Stimulated activated CD4-positive, alpha-beta T cell treated with anti-CD3 and anti-CD28 coated beads, Interleukin-2, amount 100 ng/mL, for 4 hours (primary cell): ENCODE data around the gene PRIMA1.

Experiments used
- DNase-seq: peaks from one replicate; pipeline ENCODE4 v3.0.0-alpha.2; 2020; ENCODE audit warnings: low read depth

Gene PRIMA1

DNA sequence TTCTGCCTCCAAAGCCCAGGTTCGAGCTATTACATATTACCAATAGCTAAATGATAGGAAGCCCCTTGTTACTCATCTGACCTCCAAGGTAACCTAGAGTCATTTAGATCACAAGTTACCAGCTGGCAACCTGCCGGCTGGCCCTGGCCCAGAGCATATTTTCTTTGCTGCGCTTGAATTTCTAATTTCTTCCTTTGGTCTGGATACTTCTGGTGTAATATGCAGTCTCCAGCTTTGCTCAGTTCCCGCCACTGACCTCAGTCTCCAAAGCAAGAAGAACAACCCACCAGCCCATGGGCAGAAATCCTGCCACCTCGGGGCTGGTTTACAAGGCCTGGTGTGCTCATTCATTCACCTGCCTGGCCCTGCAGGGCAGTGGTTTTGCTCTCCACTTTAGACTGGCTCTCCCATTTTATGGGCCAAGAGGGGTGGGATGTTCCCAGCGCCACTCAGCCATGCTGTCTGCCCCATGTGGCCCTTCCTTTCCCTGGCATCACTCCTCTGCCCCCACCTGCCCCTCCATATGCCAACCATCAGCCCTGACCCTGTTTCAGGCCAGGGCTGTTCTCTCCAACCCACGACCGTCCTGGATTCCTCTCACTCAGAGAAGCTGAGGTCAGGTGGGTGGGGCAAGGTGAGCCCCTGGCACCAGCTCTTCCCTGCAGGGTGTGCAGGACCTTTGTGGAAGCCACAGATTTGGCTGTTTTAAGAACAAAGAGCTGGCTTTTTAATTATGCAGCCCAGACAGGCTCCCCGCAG lies 76.0 kb downstream of the PRIMA1 start:
- DNase-seq = no peak

DNA sequence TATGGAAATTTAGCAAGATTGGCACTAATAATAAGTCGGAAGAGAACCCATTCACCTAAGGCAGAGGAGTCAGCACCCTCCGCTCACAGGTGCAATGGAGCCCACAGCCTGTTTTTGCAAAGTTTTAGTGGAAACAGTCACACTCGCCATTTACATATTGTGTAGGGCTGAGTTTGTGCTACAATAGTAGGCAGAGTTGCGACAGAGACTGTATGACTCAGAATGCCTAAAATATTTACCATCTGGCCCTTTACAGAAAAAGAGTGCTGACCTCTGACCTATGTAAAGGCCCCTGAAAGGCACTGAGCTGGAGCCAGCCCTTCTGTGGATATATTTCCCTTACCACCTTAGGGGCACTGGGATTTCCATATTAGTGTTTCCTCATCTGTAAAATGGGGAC lies 79.0 kb downstream of the PRIMA1 start:
- no peak for DNase-seq

DNA sequence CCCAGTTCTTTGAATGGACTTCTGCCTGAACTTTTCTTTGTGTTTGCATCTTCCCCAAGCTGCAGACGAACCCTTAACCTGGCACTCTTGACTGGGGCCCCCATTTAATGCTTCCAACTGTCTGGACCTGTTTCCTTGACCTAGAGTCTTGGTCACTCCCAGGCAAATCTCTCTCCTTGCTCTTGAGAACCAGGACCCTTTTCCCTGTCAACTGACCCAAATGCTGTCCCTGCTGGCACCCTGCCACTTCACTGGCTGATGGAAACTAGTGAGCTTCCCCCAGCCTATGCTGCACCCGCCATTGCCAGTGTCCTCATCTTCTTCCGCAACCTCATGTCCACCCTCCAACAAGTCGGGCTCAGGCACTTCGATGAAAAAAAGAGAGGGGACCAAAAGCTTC lies 79.5 kb downstream of the PRIMA1 start:
- no peak for DNase-seq

DNA sequence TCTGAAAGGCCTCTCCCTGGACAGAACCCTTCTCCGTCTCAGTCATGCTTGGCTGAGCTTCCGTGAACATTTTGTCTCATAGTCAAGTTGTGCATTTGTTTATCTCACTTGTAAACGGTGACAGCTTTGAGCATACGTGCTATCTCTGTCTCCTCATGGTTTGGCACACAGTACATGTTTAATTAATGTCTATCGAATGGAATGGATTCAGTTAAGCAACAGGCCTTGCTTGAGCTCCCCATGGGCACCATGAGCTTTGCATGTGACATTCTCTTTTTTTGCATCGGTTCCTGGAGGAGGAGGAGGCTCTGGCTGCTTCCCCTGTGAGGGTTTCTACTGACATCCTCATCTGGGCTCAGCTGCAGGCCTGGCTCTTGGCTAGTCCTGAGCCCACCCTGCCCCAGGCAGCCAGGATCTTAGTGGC lies 80.0 kb downstream of the PRIMA1 start:
- no peak for DNase-seq

DNA sequence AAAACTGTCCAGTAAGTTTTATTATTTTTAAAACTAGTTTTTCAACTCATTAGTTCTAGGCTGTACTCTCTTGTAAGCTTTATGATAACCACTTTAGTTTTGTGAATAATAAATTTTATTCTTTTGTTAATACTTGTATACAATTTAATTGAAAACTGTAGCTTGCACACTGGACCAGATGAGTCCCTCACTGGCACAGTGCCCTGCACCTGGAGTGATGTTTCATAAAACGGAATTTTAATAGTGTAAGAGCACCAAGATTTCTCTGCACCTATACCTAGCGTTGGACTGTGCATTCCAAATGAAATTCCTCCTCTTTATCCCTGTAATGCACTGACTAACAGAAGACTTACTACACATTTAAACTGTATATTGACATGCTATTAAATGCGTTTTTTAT lies 80.8 kb downstream of the PRIMA1 start:
- no peak for DNase-seq

DNA sequence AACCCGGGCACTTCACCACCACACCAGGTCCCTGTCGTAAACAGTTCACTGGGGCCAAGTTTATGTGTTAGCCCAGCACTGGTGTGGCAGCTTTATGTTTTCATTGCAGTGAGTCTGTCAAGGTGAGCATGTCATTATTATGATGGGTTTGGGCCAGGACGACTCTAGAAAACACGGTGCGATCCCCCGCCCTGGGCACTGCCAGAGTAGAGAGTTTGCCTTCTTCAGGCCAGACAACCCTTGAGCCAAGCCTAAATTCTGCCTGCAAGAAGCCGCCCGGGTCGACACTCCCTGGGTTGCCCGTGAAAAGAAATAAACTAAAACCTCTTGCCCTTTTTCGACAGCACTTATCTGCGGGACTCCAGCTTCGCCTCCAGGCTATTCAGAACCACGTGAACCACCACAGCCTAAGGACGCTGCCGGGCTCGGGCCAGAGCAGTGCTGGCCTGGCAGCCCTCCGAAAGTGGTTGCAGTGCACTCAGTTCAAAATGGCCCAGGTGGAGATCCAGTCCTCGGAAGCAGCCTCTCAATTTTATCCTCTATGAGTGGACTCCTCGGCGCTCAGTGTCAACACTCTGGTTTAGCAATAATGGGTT lies 81.8 kb downstream of the PRIMA1 start:
- no peak for DNase-seq

DNA sequence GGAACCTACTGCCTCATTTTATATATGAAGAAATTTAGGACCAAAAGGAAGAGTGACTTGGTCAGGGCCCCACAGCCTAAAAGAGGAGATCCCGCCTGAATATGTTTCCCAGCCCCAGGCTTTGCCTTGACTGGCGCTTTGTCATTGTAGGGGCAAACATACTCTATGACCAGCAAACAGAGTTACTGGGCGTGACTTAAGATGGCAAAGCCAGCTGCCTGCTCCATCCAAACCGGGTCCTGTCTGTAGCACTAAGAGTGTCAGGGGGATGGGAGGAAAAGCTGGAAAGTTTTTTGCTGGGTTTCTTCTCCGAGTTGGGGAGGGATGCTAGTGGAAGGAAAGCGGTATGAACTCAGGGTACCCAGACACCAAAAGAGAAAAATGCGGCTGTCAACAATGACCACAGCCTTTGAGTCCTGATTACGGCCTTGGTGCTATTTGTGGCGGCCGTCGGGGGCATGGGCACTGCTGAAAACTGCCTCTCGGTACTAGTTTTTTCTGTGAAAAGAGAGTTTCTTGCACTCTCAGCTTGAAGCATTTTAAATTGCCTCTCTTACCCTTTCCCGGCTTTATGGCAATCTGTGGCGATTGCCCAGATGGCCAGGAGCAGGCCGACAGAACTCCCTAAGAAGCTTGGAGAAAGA lies 82.7 kb downstream of the PRIMA1 start:
- DNase-seq = no peak

DNA sequence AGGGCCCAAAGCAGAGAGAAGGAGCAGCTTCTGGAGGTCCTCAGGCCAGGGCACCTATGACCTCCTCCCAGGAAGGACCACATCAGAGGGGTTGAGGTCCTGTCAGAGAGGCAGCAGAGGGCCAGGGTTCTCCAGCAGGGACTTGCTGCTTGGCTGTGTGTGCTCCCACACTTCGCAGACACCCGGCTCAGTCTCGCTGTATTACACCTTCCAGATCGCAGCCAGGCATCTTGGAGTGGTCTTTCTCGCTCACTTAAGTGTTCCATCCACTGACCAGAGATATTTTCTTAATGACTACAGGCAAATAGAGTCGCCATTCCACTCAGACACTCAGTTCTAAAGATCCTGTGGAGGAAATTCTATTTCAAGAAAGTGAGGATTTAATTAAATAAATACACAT lies 84.3 kb downstream of the PRIMA1 start:
- no peak for DNase-seq

DNA sequence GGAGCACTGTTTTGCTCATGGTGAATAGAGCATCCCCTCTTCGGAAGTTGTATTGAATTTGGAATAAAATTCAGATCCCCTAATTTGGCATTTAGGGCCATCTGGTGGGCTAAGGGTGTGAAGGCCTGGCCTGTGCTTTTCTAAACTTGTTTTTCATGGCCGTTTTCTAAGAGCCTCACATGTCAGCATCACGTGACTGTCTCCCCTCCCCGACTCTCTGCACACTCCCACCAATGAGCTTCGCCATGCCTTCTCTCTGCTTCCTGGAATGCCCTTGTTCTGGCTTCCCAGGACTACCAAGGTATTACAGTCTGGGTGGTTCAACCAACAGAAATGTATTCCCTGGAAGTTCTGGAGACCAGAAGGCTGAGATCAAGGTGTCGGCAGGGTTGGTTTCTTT lies 85.3 kb downstream of the PRIMA1 start:
- no peak for DNase-seq

DNA sequence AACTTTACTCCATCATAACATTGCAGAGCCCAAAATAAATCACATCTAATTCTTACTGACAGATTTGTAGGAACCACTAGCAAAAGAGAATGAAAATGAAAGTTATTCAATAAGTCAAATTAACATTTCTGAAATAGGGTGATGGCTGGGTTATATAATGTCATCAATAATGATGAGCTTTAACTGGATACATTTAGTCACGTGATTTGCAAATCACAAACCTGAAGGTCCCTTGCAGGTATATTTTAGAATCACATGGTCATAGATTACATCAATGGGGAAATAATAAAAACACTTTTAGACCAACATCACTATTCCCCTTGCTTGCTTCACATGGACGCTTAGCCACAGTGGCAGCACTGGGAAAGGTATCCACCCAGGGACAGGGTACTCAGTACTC lies 86.7 kb downstream of the PRIMA1 start:
- DNase-seq = no peak

DNA sequence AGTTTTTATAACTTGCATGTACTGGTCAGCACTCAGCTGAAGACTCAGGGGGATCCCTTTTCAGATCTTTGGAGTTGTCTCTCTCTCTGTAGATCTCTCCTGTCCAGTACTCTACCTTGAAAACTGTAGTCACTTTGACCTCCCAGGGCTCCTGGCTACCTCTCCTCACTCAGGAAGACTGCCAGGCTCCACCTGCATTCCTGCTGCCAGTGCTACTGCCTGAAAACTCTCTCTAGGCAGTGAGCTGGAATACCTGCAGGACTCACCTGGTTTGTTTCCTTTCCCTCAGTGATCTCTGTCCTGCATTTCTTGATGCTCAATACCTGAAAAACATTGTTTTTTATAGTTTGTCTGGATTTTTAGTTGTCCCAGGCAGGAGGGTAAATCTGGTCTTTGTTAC lies 87.4 kb downstream of the PRIMA1 start:
- no peak for DNase-seq

DNA sequence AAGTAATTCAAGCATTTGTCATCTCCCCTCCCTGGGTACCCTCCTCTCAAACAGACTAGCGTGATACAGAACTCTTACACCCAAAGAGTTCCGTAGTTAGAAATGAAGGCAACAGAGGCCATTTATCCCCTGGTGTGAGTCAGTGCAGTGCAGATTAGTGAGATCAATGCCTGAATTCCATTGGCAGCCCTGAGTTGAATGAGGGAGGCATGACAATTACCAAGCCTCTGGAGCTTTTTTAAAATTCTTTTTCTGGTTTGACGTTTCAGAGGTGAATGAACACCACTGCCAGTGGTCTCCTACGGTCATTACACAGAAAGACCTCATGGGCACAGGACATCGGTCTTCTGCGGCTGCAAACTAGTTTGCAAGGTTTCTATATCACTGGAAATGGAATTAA lies 94.4 kb downstream of the PRIMA1 start:
- no peak for DNase-seq

DNA sequence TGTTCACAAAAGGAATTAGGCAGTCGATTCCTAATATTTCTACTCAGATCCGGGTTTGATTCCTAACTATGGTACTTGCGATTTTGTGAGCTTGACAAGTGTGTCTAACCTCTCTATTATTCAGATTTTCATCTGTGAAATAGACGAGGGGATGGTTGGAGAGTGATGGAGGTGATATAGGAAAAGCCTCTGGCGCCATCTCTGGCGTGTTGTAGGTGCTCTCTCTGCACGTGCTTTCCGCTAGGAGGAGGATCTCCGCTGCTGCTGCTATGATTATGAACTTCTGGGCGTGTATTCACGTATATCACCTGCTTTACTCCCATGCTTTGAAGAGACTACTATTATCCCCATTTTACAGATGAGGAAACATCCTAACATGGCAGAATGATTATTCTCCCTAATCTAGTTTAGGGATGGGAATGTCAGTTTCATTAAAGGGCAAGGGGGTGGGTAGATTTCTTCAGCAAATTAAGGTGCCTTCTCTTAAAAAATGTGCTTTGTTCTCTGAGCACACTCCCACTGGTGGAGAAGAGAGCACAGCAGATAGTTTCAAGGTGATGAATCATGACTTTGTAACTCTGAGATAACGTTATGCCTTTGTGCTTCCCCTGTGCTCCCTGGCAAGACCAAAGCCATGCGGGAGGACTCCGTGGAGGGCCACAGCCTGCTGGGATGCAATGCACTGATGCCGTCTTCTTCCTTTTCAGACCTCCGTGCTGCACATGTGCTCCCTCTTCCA lies 97.1 kb downstream of the PRIMA1 start:
- no peak for DNase-seq

DNA sequence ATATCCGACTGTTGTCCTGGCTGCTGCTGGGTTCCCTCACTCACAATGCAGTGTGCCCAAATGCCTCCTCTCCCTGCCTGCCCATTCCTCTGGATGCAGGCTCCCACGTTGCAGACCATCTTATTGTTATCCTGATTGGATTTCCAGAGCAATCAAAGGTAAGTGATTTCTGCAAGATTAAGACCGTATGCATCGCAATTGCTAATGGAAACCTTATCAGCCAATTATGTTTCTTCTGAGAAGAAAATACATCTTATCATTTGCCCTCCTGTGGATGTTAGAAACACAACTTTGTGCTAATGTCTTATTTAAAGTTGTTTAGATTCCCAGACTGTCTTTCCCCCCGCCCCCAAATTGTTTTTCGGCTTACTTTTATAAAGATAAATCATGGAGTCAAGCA lies 98.1 kb downstream of the PRIMA1 start:
- no peak for DNase-seq

DNA sequence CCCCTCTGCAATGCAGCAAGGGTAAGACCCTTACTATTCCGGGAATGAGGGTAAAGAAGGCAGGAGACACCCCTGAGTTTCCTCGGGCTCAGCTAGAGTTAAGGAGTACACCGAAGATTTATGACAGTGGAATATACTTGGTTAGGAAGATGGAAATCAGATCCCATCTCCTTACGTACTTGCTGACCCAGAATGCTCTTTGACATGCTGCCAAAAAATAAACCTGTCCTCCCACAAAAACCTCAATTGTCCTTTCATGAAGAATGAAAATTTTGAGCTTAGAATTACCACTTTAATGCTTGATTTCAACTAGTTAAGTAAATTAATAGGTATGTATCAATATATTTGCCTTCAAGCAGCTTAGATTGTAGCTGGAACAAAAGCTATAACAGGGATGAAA lies 99.5 kb downstream of the PRIMA1 start:
- DNase-seq = no peak

DNA sequence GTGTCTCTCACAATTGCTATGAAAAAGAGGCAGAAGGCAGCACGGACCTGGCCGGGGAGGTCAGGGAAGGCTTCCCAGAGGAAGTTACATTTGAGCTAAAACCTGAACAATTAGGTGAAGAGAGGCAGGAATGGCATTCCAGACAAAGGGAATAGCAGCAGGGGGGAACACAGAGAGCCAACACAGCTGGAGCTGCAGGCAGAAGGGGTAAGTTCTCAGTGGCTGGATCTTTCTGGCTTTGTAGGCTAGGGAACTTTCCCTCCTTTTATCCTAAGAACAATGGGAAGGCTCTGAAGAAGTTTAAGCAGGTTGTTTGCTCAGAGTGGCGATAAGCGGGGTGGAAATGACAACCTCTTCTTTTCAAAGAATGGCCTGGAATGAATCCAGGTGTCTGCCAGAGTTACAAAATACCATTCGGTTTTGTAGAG lies 100.0 kb downstream of the PRIMA1 start:
- DNase-seq = no peak

DNA sequence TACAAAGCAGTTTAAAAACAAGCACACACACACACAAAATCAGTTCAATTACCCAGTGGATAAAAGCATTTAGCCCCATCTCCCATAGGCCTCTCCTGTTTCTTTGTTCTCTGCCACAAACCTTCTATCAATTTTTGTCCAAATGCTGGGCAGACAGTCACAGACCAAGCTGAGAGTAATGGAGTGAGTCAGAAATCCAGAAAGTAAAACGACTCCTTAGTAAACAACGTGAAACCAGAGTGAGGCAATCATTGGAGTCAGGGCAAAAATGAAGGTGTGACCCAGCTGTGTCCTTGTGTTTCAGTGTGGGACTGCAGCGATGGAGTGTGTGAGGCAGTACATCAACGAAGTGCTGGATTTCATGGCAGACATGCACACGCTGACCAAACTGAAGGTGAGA lies 102.0 kb downstream of the PRIMA1 start:
- DNase-seq = no peak

DNA sequence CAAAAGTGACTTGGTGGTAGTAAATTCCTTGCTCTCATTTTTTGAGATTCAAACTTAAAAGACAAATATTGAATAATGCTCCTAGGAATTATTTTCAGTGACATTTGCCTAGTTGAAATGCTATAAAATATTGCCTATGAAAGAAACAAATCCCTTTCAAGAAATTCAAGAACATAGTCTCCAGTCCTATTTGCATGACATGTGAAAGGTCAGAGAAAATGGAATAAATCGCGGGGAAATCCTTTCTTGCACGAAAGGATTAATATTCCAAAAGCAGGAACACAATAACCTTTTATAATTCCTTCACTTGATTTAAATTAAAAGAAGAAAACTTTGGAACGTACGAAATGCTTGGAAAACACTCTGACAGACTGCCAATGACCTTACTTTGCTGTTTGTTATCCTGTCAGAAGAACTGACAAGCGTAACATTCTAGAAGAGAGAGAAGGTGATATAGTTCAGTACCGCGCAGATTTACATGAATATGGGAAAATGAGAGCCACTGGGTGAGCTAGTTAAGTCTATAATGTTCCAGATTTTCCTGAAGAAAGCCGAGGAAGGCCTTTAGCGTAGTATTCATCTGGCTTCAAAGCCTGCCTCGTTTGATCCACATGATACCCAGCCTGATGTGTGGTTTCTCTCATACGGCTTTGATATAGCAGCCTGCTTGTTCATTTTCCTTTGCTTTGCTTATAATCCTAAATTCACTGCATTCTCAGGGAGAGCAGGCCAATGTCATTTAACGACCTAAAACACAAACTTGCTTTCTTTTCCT lies 103.0 kb downstream of the PRIMA1 start:
- DNase-seq = no peak

DNA sequence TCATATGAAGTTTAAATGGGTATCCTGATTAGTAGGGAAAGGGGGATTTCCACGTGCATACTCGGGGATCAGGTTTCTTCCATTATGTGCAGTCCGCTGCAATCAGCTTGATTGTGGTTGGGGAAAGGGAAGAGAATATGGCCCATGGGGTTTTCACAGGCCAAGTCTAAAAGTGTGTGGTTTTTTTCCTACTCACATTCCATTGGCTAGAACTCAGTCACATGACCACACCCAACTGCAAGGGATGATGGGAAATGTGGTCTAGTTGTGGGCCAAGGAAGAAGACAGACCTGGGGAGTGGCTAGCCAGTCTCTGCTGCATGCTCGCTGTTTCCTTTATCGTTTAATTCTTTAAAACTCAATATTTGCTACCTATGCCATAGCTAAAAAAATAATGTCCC lies 105.1 kb downstream of the PRIMA1 start:
- DNase-seq = no peak

DNA sequence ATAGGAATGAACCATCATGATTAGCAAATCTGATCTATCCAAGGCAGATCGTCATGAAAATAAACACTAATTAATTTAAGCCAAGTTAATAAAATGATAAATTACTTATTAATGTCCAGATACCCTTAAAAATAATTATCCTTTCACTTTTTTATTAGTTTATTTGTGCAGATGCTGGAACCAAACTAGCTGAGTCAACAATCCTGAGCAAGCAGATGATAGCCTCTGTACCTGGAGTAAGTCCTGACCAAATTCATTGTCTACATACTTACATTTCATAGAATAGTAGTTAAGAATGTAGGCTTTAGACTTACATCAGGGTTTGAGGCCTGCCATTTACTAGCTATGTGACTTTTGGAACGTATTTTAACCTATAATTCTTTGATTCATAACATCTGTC lies 105.8 kb downstream of the PRIMA1 start:
- no peak for DNase-seq

DNA sequence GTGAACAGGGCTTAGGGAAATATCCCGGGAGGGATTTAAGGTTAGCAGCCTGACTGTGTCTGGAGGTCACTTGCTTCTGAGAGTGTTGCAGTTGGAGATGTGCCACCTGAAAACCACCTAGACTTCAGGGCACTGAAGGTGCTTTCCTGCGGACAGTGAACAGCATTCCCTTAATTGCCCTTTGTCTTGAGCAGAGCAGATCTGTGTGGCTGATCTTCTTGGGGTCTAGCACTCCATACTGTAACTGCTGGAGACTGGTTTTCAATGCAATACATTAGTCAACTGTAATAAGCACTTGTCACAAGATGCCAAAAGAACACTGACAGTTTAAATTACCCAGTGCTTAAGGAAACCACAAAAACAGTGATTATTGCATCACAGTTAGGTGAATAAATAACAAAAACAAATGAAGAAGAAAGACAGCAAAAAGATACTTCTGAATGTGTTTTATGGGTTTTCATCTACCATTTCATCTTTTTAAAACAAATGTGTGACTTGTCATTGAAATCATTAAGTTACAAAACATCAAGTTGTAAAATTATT lies 111.8 kb downstream of the PRIMA1 start:
- no peak for DNase-seq

DNA sequence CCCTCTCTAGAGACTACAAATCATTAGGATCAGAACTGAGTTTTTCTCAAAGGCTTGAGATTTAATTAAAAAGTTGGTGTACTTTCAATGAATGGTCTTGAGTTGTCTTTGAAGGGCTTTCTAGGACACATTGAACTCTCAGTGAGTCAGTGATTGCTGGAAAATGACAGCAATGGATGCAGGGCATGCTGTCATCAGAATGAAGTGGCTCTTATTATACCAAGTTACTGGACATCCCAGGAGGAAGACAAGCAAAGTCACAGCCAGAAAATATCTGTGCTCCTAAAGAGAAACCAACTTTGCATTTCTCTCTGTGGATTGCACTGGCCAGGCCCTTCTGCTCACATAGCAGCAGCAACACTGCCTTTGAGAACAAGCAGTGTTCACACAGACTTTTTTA lies 112.6 kb downstream of the PRIMA1 start:
- DNase-seq = no peak
